A673 (cell line): ENCODE measurements around the gene CXCL5. TPM values are rescaled to one million over a fixed set of nuclear protein-coding genes. Genes with fewer than 3 reads are reported as not detected.

Source experiments
- BruUV-seq: library from RNA; stranded (reverse); fragments of 400-500 nt; replicated peaks from 2 replicates; lab custom pipeline; 2021; lab: Mats Ljungman, UMichigan
- CTCF ChIA-PET: fragments of 300-600 bp; sonication (Branson Sonifier 250); formaldehyde crosslinking; loops from one replicate; lab custom pipeline; 2022; ENCODE audit warnings: antibody characterized with exemption; lab: Charles Lee
- POLR2A ChIA-PET: fragments of 300-600 bp; sonication (Branson Sonifier 250); formaldehyde crosslinking; loops from one replicate; lab custom pipeline; 2022; ENCODE audit warnings: antibody characterized with exemption; ENCODE audit not compliant: low non-redundant PET; lab: Charles Lee
- DNase-seq: peaks from one replicate; pipeline ENCODE4 v3.0.0-alpha.2; 2015; ENCODE audit warnings: low spot score
- H3K27ac ChIP-seq: fragments of 200-600 bp; sonication (generic); 2 replicates; pipeline ENCODE4 v1.5.1; 2016; ENCODE audit warnings: mixed run types, low read depth, mild to moderate bottlenecking, mixed read lengths, antibody characterized with exemption, low read length; ENCODE audit not compliant: poor library complexity, severe bottlenecking
- H3K27me3 ChIP-seq: fragments of 200-600 bp; sonication (generic); replicated peaks from 2 replicates; pipeline ENCODE4 v1.6.1; 2017; ENCODE audit warnings: mixed run types, low read depth, mild to moderate bottlenecking, mixed read lengths, antibody characterized with exemption, low read length; ENCODE audit not compliant: insufficient read depth, poor library complexity
- H3K36me3 ChIP-seq: fragments of 200-600 bp; sonication (generic); 2 replicates; pipeline ENCODE4 v1.6.1; 2016; ENCODE audit warnings: mixed run types, mild to moderate bottlenecking, mixed read lengths, antibody characterized with exemption, low read length; ENCODE audit not compliant: insufficient read depth, poor library complexity, severe bottlenecking
- H3K4me1 ChIP-seq: fragments of 200-600 bp; sonication (generic); 2 replicates; pipeline ENCODE4 v1.6.1; 2017; ENCODE audit warnings: mixed run types, mild to moderate bottlenecking, mixed read lengths, antibody characterized with exemption, low read length; ENCODE audit not compliant: insufficient read depth, poor library complexity, severe bottlenecking
- H3K4me3 ChIP-seq: fragments of 200-600 bp; sonication (generic); 2 replicates; pipeline ENCODE4 v1.5.1; 2016; ENCODE audit warnings: low read depth, mixed run types, mild to moderate bottlenecking, mixed read lengths, low read length; ENCODE audit not compliant: poor library complexity, severe bottlenecking
- H3K9me3 ChIP-seq: fragments of 200-600 bp; sonication (generic); 2 replicates; pipeline ENCODE4 v1.6.1; 2016; ENCODE audit warnings: mixed run types, low read depth, mild to moderate bottlenecking, mixed read lengths, antibody characterized with exemption, low read length; ENCODE audit not compliant: poor library complexity, severe bottlenecking
- EZH2 ChIP-seq: fragments of 200-600 bp; sonication (generic); IDR thresholded peaks from 2 replicates; pipeline ENCODE4 v1.6.1; 2017; ENCODE audit warnings: borderline replicate concordance, low read depth, mild to moderate bottlenecking, mixed read lengths, antibody characterized with exemption, low read length; ENCODE audit not compliant: poor library complexity, severe bottlenecking
- intact Hi-C: fragments of 100-400 bp; cut with micrococcal nuclease; formaldehyde crosslinking; loops from one replicate; pipeline ENCODE4 v1.10.0; 2022; ENCODE audit not compliant: unreplicated experiment
- total RNA-seq: library from RNA; stranded (reverse); gene quantifications from 2 replicates; pipeline ENCODE4 v1.2.3, GENCODE V29; 2021
- TF ChIP-seq, protein P1 (sequence below): fragments of 300-800, 200-600 bp; sonication (generic); conservative IDR thresholded peaks from 2 replicates; pipeline ENCODE4 v1.5.1; 2017; ENCODE audit warnings: low read depth, mild to moderate bottlenecking, antibody characterized with exemption, low read length, moderate library complexity, mixed read lengths

CXCL5 gene
- total RNA-seq, 1 experiment from 2014 or later = not detected

DNA sequence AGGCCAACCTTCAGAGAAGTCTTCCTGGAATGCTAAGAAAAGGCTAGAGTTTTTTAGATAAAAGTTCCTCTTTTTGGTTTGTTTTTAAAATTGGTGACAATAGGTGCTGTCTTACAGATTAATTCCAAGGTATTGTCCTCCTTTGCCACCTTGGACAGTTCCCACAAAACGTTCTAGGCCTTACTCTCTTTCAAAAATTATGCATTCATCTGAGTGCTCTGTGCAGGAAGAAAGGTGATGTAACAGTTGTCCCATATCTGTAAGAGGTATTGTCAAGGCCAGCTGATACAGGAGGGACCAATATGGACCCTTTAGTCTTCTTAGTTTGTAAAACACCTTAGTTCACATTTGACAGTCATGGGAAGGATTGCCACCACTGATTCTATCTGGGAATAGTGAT, 15.9 kb upstream of the CXCL5 start:
- no peaks in the 10 kb centered on the region for H3K27me3 ChIP-seq
- POLR2A ChIA-PET = no interaction called here
- no peak overlapping the region for H3K4me3 ChIP-seq
- H3K4me1 ChIP-seq = no peaks in the 10 kb centered on the region
- no TSS peak for BruUV-seq
- TF ChIP-seq, protein P1, sequence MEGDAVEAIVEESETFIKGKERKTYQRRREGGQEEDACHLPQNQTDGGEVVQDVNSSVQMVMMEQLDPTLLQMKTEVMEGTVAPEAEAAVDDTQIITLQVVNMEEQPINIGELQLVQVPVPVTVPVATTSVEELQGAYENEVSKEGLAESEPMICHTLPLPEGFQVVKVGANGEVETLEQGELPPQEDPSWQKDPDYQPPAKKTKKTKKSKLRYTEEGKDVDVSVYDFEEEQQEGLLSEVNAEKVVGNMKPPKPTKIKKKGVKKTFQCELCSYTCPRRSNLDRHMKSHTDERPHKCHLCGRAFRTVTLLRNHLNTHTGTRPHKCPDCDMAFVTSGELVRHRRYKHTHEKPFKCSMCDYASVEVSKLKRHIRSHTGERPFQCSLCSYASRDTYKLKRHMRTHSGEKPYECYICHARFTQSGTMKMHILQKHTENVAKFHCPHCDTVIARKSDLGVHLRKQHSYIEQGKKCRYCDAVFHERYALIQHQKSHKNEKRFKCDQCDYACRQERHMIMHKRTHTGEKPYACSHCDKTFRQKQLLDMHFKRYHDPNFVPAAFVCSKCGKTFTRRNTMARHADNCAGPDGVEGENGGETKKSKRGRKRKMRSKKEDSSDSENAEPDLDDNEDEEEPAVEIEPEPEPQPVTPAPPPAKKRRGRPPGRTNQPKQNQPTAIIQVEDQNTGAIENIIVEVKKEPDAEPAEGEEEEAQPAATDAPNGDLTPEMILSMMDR = no peak
- no peak for TF ChIP-seq EZH2
- no peak for DNase-seq
- intact Hi-C loops = no loop called here
- H3K9me3 ChIP-seq = no peaks in the 10 kb centered on the region
- H3K36me3 ChIP-seq = no peaks in the 10 kb centered on the region
- H3K27ac ChIP-seq = no peak overlapping the region
- CTCF ChIA-PET = no interaction called here

GRCh38 chr4:74013264-74013663, 14.8 kb upstream of the CXCL5 start:
- ChIA-PET CTCF (no interaction called here), POLR2A (no interaction called here)
- Histone ChIP-seq H3K27ac (no peak overlapping the region), H3K4me3 (no peak overlapping the region), H3K36me3 (no peaks in the 10 kb centered on the region), H3K9me3 (no peaks in the 10 kb centered on the region), H3K4me1 (no peaks in the 10 kb centered on the region), H3K27me3 (no peaks in the 10 kb centered on the region)
- intact Hi-C loops = no loop called here
- no peak for DNase-seq
- no TSS peak for BruUV-seq
- TF ChIP-seq EZH2 = no peak
- TF ChIP-seq, protein P1 = no peak

DNA sequence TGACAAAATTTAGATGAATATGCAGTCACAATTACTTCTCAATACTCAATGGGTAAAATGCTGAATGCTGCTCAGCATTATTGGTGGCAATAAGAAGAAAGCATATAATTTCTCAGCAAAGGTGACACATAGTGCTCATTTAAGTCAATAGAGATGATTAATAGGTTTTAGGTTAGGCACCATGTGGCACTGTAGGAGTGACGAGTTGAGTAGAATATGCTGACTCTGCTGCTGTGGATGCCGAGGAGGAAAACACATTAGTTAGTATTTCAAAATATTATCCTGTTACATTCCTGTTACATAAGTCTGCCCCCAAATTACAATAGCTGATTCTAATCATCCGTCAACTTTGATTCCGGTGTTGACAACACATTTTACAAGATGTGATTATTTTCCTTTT, 13.7 kb upstream of the CXCL5 start:
- Histone ChIP-seq H3K4me1 (no peaks in the 10 kb centered on the region), H3K9me3 (no peaks in the 10 kb centered on the region), H3K36me3 (no peaks in the 10 kb centered on the region), H3K4me3 (no peak overlapping the region), H3K27me3 (no peaks in the 10 kb centered on the region), H3K27ac (no peak overlapping the region)
- no TSS peak for BruUV-seq
- ChIA-PET CTCF (no interaction called here), POLR2A (no interaction called here)
- no peak for DNase-seq
- intact Hi-C loops = no loop called here
- no peak for TF ChIP-seq EZH2
- TF ChIP-seq, protein P1 = no peak
